Smooth muscle cell (in vitro differentiated cells): ENCODE data around the gene IYD. TPM values are rescaled to one million over a fixed set of nuclear protein-coding genes. Genes with fewer than 3 reads are reported as not detected.

ENCODE experiments used
- DNase-seq: peaks from one replicate; lab custom pipeline; 2025; ENCODE audit not compliant: unreplicated experiment; lab: John Stamatoyannopoulos, UW
- H2AFZ ChIP-seq: fragments of 200-600 bp; sonication (generic); 2 replicates; pipeline ENCODE4 v1.6.0; 2016; ENCODE audit warnings: antibody characterized with exemption, low read depth, mild to moderate bottlenecking
- H3F3A ChIP-seq: fragments of 200-600 bp; sonication (generic); 2 replicates; pipeline ENCODE4 v1.6.0; 2017; ENCODE audit warnings: antibody characterized with exemption, low read depth
- H3K27ac ChIP-seq: fragments of 200-600 bp; sonication (generic); 2 replicates; pipeline ENCODE4 v1.5.1; 2016; ENCODE audit warnings: low read depth, mild to moderate bottlenecking
- H3K27me3 ChIP-seq: fragments of 200-600 bp; sonication (generic); 2 replicates; pipeline ENCODE4 v1.6.1; 2016; ENCODE audit warnings: low read depth, mild to moderate bottlenecking
- H3K36me3 ChIP-seq: fragments of 200-600 bp; sonication (generic); 2 replicates; pipeline ENCODE4 v1.5.1; 2016; ENCODE audit warnings: low read depth
- H3K4me1 ChIP-seq: fragments of 200-600 bp; sonication (generic); 2 replicates; pipeline ENCODE4 v1.5.1; 2016; ENCODE audit warnings: low read depth
- H3K4me2 ChIP-seq: fragments of 200-600 bp; sonication (generic); 2 replicates; pipeline ENCODE4 v1.6.0; 2016; ENCODE audit warnings: mild to moderate bottlenecking
- H3K4me3 ChIP-seq: fragments of 200-600 bp; sonication (generic); 2 replicates; pipeline ENCODE4 v1.5.1; 2016; ENCODE audit warnings: mild to moderate bottlenecking
- H3K79me2 ChIP-seq: fragments of 200-600 bp; sonication (generic); 2 replicates; pipeline ENCODE4 v1.6.0; 2016; ENCODE audit warnings: low read depth, mild to moderate bottlenecking
- H3K9ac ChIP-seq: fragments of 200-600 bp; sonication (generic); 2 replicates; pipeline ENCODE4 v1.6.0; 2016; ENCODE audit warnings: low read depth
- H3K9me3 ChIP-seq: fragments of 200-600 bp; sonication (generic); replicated peaks from 2 replicates; pipeline ENCODE4 v1.5.1; 2016; ENCODE audit warnings: low read depth
- H4K20me1 ChIP-seq: fragments of 200-600 bp; sonication (generic); 2 replicates; pipeline ENCODE4 v1.6.0; 2016; ENCODE audit warnings: low read depth
- WGBS: methylation state at CpG from one replicate; pipeline ENCODE4 v1.1.7; 2016; ENCODE audit warnings: low lambda C conversion rate; 5-methylcytosine and 5-hydroxymethylcytosine counted together
- polyA plus RNA-seq: library from polyadenylated mRNA; unstranded; fragments of >200 nt; fragmentation: Nextera tagmentation; extraction: Ambion mirVana; gene quantifications from 2 replicates; pipeline ENCODE4 v1.2.1, GENCODE V29; 2016
- total RNA-seq: library from RNA; depleted of rRNA; stranded (reverse); fragments of >200 nt; gene quantifications from 2 replicates; pipeline ENCODE4 v1.2.3, GENCODE V29; 2014
- TF ChIP-seq, protein P1 (sequence below): fragments of 200-600 bp; sonication (generic); IDR thresholded peaks from 2 replicates; pipeline ENCODE4 v1.5.1; 2017; ENCODE audit warnings: borderline replicate concordance, mild to moderate bottlenecking, antibody characterized with exemption; ENCODE audit not compliant: insufficient read depth, poor library complexity, severe bottlenecking

Gene IYD
- total and polyA plus RNA-seq, 2 experiments from 2014 or later = not detected

DNA sequence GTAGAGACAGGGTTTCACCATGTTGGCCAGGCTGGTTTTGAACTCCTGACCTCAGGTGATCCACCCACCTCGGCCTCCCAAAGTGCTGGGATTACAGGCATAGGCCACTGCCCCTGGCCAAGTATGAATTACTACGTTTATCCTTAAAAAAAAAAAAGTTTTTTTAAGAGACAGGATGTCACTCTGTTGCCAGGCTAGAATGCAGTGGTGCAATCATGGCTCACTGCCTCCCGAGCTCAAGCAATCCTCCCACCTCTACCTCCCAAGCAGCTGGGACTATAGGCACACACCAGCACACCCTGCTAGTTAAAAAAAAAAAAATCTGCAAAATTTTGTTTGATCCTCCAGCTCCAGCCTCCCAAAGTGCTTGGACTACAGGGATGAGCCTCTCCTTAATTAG, 23.1 kb downstream of the IYD start:
- 76% methylated on average over 3 of the region's 3 CpGs for WGBS
- no peak overlapping the region for H3K9ac ChIP-seq
- no peaks in the 10 kb centered on the region for H3K79me2 ChIP-seq
- H3F3A ChIP-seq = no peaks in the 10 kb centered on the region
- TF ChIP-seq, protein P1, sequence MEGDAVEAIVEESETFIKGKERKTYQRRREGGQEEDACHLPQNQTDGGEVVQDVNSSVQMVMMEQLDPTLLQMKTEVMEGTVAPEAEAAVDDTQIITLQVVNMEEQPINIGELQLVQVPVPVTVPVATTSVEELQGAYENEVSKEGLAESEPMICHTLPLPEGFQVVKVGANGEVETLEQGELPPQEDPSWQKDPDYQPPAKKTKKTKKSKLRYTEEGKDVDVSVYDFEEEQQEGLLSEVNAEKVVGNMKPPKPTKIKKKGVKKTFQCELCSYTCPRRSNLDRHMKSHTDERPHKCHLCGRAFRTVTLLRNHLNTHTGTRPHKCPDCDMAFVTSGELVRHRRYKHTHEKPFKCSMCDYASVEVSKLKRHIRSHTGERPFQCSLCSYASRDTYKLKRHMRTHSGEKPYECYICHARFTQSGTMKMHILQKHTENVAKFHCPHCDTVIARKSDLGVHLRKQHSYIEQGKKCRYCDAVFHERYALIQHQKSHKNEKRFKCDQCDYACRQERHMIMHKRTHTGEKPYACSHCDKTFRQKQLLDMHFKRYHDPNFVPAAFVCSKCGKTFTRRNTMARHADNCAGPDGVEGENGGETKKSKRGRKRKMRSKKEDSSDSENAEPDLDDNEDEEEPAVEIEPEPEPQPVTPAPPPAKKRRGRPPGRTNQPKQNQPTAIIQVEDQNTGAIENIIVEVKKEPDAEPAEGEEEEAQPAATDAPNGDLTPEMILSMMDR = no peak
- no peaks in the 10 kb centered on the region for H3K9me3 ChIP-seq
- H2AFZ ChIP-seq = no peak overlapping the region
- H3K27me3 ChIP-seq = peaks cover 50% of the 10 kb centered on the region
- H3K36me3 ChIP-seq = no peaks in the 10 kb centered on the region
- H4K20me1 ChIP-seq = no peaks in the 10 kb centered on the region
- H3K4me2 ChIP-seq = no peak overlapping the region
- DNase-seq = no peak
- H3K27ac ChIP-seq = no peak overlapping the region
- no peaks in the 10 kb centered on the region for H3K4me1 ChIP-seq
- no peak overlapping the region for H3K4me3 ChIP-seq

DNA sequence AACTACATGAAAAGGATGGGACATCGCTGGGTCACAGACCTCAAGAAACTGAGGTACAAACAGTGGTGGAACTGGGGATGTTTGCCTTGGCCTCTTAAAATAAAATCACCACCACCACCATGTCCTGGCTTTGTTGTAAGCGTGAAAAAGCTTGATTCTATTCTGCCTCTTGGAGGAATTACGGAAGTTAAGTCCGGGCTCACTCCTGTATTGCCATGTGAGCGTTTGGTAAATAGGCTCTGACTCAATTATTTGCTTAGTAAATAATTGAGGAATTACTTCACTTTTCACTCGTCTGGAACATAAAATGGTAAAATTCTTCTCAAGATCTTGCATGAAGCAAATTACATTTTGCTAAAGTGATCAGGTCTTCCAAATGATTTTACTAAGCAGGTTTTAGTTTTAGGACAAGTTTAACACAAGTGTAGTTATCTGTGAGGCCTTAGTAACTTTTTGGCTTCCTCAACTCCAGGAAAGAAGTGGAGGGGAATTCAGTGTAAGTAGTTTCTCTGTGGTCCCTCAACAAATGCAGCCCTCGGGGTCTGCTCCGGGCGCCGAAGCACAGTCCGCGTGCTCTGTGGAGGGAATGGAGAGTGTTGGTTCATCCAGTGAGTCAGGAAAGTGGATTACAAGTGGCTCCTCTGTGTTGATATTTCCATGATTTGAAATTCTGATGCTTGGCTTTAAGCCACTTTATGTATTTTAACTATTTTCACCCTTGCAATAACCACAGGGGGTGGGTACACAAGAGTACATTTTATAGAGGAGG, 23.8 kb downstream of the IYD start:
- Histone ChIP-seq H4K20me1 (no peaks in the 10 kb centered on the region), H3K4me2 (no peak overlapping the region), H3K4me1 (no peaks in the 10 kb centered on the region), H3K9ac (no peak overlapping the region), H3K36me3 (no peaks in the 10 kb centered on the region), H3K4me3 (no peak overlapping the region), H3K9me3 (no peaks in the 10 kb centered on the region), H2AFZ (no peak overlapping the region), H3K27me3 (peaks cover 54% of the 10 kb centered on the region), H3F3A (no peaks in the 10 kb centered on the region), H3K79me2 (no peaks in the 10 kb centered on the region), H3K27ac (no peak overlapping the region)
- DNase-seq = no peak
- 88% methylated on average over 12 of the region's 12 CpGs for WGBS
- TF ChIP-seq, protein P1 = no peak

DNA sequence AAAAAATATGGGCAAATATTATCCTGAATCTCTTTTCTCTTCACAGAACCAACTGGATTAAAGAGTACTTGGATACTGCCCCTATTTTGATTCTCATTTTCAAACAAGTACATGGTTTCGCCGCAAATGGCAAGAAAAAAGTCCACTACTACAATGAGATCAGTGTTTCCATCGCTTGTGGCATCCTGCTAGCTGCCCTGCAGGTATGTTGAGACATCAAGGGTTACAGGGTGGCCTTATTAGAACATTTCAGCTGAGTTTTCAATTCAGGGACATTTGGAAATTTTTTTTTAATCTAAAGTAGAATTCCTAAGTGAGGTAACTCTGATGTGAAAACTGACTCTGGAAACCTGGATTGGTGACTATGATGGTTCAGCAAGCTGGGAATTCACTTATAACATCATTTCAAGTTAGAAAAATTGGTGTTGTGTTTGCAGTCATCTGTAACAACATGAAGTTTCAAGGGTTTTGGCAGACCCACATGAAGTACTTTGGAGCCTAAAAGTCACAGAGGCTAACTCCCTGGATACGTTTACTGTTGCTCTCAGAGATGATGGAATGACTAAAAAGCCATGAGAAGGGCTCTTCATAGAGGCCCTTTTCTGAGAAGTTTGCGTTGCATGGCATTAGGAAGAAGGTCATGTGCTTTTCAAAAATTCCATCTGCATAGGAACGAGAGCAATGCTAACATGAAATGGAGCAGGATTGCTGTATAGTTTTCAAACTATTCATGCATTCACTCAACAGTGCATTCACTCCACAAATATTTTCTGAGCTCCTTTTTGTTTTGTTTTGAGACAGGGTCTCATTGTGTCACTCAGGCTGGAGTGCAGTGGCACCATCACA, 25.5 kb downstream of the IYD start:
- H3F3A ChIP-seq = no peaks in the 10 kb centered on the region
- H3K4me1 ChIP-seq = no peaks in the 10 kb centered on the region
- peaks cover 56% of the 10 kb centered on the region for H3K27me3 ChIP-seq
- H2AFZ ChIP-seq = no peak overlapping the region
- no peaks in the 10 kb centered on the region for H3K9me3 ChIP-seq
- no peak for DNase-seq
- no peaks in the 10 kb centered on the region for H4K20me1 ChIP-seq
- no peak overlapping the region for H3K9ac ChIP-seq
- no peak overlapping the region for H3K4me2 ChIP-seq
- no peak overlapping the region for H3K4me3 ChIP-seq
- H3K36me3 ChIP-seq = no peaks in the 10 kb centered on the region
- no peak overlapping the region for H3K27ac ChIP-seq
- H3K79me2 ChIP-seq = no peaks in the 10 kb centered on the region
- TF ChIP-seq, protein P1 = no peak
- WGBS = 82% methylated on average over 6 of the region's 6 CpGs
